Heart left ventricle (tissue), 13 donors: ENCODE measurements around the gene AIG1.

Experiments used
- CTCF ChIP-seq, 12 donors: fragments of 200-600 bp; sonication (generic) in 4 of 12; IDR thresholded peaks; one replicate each; pipeline versions ENCODE4 v1.5.0 to v1.8.0; 2018 to 2022; ENCODE audit warnings: antibody characterized with exemption in 12 of 12, mild to moderate bottlenecking in 5 of 12
- POLR2A ChIP-seq, 2 donors: fragments of 450-650 bp; IDR thresholded peaks; one replicate each; pipeline ENCODE4 v1.6.1; 2017; ENCODE audit warnings: antibody characterized with exemption in 2 of 2, mild to moderate bottlenecking in 2 of 2, moderate library complexity in 2 of 2
- donor health status: ischemic (EF 13 %, LVEDD 7.1; RV severe dilation, severe dysfunction).
- donor health status: DM: no; HTN: yes; CAD: no.
- donor health status: DM: no; HTN: no; CAD: no.
- donor health status: ischemic (EF 25% LVEDD 6.9; RV normal size, moderate dysfunction).
- donor health status: ischemic (EF 25% LVEDD 5.7; RV mildly dilated, moderate dysfunction).
- donor health status: ischemic (EF 35%, LVEDD 5.7; RV mildly dilated, moderate dysfunction).
- donor health status: nonischemic (EF 11% LVEDD 7.7; RV severe dilation, severe dysfunction).
- donor health status: DM: yes; HTN: yes; CAD: no.
- donor health status: PGD.
- donor health status: ischemic (EF 29% LVEDD 5.4; RV normal size, mild dysfunction).
- donor health status: nonischemic (EF 23%, LVEDD 6.1; RV moderate dilation, normal function).

- no peak for TF ChIP-seq CTCF (IDR thresholded peaks at IDR 0.05)
- TF ChIP-seq POLR2A (IDR thresholded peaks at IDR 0.05) = no peak
These were observed 268.6 kb downstream of the AIG1 start for GRCh38 chr6:143329323-143329722.
